ENCODE data around the gene CBL.

Gene CBL

DNA sequence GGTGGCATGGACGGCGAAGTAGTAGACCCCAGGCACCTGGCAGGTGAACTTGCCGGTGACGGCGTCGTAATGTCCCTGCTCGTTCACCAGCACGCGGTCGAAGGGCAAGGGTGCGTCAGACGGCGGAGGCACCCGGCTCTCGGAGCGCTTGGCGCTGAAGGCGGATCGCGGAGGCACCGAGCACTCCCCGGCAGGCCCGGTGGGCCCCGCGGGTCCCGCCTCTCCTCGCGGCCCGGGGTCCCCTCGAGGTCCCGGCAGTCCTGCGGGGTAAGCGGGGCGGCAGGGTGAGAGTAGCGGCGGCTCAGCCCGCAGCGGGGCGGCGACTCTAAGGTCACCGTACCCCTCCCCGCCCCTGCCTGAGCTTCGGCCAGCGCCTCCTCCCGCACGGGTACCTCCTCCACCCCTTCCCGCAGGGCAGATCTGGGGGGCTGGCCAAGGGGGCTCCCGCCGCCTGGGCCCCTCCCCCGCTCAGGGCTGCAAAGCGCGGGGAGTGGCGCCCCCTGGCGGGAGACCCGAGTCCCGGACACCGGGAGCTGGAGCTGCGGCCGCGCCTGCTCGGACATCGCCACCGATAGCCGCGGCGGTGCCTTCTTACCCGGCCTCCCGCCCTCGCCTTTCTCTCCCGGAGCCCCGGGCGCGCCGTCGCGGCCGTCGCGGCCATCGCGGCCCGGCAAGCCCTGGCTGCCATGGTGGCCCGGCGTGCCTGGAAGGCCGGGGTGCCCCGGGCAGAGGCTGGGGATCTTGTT, 133.6 kb downstream of the CBL start:
- no peak for DNase-seq (ENCODE audit: low read depth)
- TF ChIP-seq, protein P1, sequence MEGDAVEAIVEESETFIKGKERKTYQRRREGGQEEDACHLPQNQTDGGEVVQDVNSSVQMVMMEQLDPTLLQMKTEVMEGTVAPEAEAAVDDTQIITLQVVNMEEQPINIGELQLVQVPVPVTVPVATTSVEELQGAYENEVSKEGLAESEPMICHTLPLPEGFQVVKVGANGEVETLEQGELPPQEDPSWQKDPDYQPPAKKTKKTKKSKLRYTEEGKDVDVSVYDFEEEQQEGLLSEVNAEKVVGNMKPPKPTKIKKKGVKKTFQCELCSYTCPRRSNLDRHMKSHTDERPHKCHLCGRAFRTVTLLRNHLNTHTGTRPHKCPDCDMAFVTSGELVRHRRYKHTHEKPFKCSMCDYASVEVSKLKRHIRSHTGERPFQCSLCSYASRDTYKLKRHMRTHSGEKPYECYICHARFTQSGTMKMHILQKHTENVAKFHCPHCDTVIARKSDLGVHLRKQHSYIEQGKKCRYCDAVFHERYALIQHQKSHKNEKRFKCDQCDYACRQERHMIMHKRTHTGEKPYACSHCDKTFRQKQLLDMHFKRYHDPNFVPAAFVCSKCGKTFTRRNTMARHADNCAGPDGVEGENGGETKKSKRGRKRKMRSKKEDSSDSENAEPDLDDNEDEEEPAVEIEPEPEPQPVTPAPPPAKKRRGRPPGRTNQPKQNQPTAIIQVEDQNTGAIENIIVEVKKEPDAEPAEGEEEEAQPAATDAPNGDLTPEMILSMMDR (IDR thresholded peaks at IDR 0.05; ENCODE audit: low read depth, low read length, missing control alignments) = peak; percentile 71
- H3K4me3 ChIP-seq (ENCODE audit: low read depth, low read length) = no peak overlapping the region

DNA sequence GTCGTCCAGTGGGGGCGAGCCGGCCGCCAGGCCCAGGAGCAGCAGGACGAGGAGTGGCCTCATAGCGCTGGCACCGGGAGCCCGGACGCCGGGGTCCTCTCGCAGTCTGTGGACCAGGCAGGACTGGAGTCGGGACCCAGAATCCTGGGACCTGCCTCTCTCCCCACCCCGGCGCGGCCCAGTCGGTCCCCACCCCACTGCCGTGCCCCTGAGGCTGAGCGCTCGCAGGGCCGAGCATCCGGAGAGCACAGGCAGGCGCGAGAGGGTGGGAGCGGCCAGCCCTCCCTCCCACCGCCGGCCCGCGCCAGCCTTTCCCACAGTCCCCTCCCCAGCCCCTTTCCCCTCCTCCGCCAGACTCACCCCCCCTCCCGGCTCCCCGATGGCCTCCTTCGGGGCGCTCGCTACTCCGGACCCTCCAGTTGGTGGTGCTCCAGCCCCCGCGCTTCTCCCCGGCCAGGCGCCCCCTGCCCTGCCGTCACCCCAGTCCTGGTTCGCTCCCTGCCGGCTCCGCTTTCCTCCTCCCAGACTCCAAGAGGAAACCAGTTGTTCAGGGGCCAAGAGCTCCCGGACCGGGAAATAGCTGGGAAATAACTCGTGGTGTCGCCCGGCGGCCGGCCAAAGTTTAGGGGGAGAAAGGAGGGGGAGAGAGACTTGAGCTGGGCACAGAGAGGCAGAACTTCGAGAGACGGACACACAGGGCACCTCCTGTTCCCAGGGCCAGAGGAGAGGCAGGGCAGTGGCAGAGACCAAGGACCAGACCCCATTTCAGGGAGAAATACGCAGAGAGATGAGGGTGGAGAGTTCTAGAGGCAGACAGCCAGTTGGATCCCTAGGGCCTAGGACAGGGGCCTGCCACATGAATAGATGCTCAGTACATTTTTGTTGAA, 134.4 kb downstream of the CBL start, which contains the start of gene C1QTNF5:
Gene C1QTNF5 (minus strand): TSS at position 549 of the 887 bp plus-strand sequence. CDS start 486 bp downstream, at position 63.
- H3K4me3 ChIP-seq (ENCODE audit: low read depth, low read length) = no peak within 1 kb of the TSS
- TF ChIP-seq, protein P1 (IDR thresholded peaks at IDR 0.05; ENCODE audit: low read depth, low read length, missing control alignments) = no peak
- DNase-seq (ENCODE audit: low read depth) = no peak

DNA sequence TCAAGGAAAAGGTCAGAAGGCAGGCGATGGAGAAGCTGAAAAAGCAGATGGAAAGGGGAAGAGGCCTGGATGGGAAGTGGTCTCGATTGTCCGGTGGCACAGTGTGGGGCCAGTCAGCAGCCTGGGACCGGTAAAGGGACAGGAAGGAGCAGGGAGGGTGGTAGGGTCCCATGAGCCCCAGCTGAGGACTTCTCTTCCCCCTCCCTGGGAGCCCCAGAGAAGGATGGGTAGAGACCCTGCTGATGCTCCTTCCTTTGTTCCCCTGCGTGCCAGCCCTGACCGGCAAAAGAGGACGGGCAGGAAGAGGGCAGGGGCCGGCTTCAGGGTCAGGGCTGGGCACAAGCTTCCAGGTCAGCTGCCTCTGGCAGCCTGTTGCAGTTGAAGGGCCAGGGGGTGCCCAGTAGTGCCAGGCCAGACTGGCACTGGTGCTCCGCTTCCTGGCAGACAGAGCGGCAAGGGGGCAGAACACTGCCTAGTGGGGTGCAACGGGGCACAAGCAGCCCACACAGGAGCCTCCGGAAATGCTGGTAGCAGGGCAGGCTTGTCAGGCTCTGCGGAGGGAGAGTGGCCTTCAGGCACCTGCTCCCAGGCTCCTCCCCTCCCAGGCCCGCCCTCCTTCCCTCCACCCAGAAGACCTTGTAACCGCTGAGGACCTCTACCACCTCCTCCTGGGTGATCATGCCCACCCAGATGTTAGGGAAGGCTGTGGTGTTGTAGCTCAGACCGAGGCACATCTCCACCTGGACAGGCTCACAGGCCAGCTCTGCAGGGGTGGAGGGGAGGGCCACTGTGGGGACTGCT, 135.3 kb downstream of the CBL start:
- H3K4me3 ChIP-seq (ENCODE audit: low read depth, low read length) = no peak overlapping the region
- no peak for DNase-seq (ENCODE audit: low read depth)
- TF ChIP-seq, protein P1 (IDR thresholded peaks at IDR 0.05; ENCODE audit: low read depth, low read length, missing control alignments) = no peak

DNA sequence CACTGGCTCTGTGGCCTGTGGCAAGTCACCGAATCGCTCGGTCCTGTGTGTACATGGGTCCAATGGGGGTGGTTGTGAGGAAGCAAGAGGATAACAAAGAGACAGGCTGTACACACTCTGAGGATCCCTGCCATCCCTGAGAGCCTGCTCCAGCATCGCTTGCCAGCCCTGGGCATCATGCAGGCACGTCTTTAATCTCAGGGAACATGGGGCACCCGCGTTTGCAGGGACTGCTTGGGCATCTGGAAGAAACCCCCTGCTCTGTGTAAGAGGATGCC, 135.8 kb downstream of the CBL start:
- H3K4me3 ChIP-seq (ENCODE audit: low read depth, low read length) = no peak overlapping the region
- no peak for DNase-seq (ENCODE audit: low read depth)
- TF ChIP-seq, protein P1 (IDR thresholded peaks at IDR 0.05; ENCODE audit: low read depth, low read length, missing control alignments) = no peak

DNA sequence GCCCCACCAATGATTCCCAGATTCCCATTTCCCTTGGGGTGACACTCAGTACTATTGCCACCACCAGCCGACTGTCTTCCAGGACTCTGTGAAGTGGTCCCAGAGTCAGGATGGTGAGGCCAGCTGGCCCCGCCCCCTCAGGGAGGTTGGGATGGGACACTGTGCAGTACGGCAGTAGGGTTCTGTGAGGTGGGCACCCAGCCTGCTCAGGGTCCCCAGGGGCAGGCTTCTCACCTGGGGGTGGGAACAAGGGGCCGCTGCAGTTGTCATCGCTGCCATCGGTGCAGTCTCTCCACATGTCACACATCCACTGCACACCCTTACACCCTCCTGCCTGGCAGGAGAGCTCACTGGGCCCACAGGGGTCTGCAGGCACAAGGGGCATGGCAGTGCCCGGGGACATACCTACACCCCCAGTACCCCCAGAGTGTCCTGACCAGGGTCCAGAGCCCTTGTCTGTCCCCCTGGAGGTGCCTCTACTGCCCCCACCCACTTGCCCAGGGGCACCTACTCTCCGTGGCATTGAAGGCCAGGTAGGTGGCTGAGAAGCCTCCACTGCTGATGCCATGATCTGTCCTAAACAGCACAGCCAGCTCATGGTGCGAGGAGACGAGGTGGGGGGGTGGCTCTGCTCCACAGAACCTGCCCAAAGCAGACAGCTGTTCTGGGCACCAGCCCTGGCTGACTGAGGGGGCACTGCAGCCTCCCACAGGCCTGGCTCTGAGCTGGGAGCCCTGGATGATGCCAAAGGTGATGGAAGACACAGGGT, 136.4 kb downstream of the CBL start:
- TF ChIP-seq, protein P1 (IDR thresholded peaks at IDR 0.05; ENCODE audit: low read depth, low read length, missing control alignments) = no peak
- no peak overlapping the region for H3K4me3 ChIP-seq (ENCODE audit: low read depth, low read length)
- no peak for DNase-seq (ENCODE audit: low read depth)

DNA sequence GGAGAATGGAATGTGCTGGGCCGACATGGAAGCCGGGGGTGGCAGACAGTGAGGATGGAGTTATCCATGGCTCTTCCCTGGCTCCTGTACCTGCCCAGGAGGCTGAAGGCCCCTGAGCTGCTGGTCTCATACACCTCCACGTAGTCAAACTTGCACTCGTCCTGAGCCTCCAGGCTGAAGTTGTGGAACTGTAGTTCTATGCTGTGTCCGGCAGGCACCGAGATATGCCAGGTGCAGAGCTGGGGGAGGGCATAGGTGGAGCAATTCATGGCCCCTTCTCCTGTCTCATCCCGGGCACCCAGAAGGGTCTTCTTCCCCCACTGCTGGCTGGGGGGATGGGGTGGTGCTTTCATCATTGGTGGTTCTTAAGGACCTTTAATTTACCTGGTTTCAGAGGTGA, 137.6 kb downstream of the CBL start:
- H3K4me3 ChIP-seq (ENCODE audit: low read depth, low read length) = no peak overlapping the region
- TF ChIP-seq, protein P1 (IDR thresholded peaks at IDR 0.05; ENCODE audit: low read depth, low read length, missing control alignments) = no peak
- no peak for DNase-seq (ENCODE audit: low read depth)
